Stimulated activated naive CD8-positive, alpha-beta T cell treated with anti-CD3 and anti-CD28 coated beads, Interleukin-15, Interleukin-2, amounts not matched to agents 100 U/mL and 50 U/mL, for 24 hours (primary cell): ENCODE measurements around the gene SYT12.

Source experiments
- ATAC-seq: fragments of 150-1000 bp; cut with Tn5 transposase; one replicate; pipeline ENCODE4 v1.10.0; 2021
- DNase-seq: peaks from one replicate; pipeline ENCODE4 v3.0.0; 2021

SYT12 gene

DNA sequence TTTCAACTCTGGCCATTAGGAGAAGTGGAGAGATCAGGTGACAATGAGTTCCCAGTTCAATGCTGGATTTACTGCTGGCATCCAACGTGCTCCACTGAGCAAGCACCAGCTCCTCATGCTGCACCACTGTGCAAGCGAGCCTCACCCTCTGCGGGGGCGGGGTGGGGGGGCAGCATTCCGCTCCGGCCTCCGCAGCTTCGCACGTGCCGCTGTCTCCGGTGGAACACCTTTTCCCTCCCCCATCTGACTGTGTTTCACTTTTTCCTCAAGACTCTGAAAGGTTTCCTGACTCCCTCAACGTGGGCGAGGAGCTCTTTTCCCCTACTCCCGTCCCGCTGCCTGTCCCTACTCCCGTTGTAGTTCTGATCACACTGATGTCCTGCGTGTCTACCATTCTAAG lies 32.9 kb downstream of the SYT12 start:
- ATAC-seq (no peak), DNase-seq (no peak)

DNA sequence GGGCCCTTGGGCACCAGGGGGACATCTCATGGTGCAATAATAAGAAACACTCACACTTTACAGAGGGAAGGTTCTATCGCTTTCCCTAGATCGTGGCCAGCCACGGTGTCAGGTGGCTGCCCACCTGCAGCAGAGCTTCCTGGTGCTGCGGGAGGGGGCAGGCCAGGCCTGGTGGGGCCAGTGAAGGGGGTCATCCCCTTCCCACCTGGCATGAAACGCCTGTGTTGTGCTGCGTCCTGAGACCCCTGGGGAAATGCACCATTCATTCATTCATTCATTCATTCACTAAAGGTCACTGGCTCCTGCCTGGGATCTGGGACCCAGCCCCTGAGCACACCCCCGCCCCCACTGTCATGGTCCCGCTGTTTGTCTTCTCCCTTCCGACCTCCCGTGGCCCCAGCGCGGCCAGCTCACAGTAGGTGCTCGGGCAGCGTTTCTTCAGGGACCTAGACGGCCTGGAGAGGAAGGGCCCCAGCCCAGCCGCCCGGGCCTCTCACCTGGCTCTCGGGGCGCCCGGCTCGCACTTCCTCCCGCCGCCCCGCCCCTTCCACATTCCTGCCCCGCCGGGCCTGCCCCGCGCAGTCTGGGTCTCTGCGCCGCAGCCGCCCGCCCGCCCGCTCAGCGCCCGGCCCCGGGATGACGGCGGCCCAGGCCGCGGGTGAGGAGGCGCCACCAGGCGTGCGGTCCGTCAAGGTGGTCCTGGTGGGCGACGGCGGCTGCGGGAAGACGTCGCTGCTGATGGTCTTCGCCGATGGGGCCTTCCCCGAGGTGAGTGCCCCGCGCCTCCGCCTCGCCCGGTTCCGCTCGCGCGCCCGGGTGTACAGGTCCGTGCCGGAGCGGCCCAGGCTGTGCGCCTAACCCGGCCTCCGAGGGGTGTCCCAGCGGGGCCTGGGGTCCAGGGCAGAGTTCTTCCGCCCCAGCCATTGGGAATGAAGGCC lies 33.6 kb downstream of the SYT12 start, which contains the start of gene RHOD:
Gene RHOD, plus strand, starts transcription at position 581 of the 938 bp plus-strand sequence. Its CDS starts 56 bp downstream, at position 637.
- ATAC-seq = peak; percentile 21
- DNase-seq = peak; percentile 52

DNA sequence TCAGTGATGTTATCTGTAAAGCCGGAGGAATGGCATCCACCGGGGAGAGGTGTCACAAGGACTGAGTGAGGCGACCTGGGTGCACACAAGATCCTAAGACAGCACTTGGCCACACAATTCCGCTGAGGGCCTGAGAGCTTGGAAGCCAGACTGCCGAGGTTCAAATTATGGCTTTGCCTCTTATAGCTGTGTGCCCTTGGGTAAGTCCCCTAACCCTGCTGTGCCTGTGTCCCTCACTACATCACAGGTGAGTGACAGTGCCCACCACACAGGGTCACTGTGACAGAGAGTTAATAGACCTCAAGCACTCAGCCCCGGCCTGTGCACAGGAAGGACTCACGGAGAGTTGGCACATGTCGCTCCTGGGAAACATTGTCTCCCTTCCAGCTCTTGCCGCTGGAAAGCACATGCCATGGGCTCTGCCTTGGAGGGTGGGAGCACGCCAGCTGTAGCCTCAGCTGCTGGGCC lies 34.3 kb downstream of the SYT12 start:
- DNase-seq (no peak), ATAC-seq (no peak)

GRCh38 chr11:67058506-67058905 lies 35.6 kb downstream of the SYT12 start:
- no peak for ATAC-seq
- no peak for DNase-seq

DNA sequence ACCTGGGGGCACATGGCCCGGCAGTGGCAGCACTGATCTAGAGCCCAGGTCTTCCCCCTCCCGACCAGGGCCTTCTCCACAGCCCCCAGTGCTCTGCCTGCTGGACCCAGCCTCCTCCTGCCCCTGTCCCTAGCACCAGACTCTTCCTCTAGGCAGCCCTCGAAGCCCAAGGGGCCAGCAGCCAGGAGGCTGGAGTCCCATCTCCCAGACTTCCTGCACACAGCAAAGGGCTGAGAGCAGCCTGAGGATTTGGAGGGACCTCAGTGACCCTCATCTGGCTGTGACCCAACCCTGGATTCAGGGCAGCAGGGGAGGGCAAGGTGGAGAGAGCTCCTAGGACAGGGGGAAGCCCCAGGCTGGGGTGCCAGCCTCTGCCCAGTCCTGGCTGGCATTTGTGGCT lies 36.7 kb downstream of the SYT12 start:
- DNase-seq (no peak), ATAC-seq (no peak)

DNA sequence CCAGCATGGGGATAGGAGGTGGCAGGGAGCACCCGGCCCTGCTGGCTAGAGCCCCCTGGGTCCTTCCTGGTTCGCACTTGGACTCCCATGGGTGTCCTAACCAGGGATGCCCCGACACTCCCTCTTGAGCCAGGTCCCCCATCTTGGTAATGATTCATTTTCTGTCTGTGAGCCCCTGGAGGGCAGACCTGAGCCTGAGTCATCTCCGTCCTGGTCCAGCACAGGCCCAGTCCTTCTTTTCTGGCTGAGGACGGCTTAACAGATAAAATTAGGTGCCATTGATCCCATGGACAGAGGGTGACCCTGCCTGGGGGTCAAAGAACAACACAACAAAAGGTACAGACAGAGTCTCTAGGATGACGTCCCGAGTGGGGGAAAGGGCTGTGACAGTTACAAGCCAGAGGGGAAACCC lies 37.2 kb downstream of the SYT12 start:
- DNase-seq (no peak), ATAC-seq (no peak)

DNA sequence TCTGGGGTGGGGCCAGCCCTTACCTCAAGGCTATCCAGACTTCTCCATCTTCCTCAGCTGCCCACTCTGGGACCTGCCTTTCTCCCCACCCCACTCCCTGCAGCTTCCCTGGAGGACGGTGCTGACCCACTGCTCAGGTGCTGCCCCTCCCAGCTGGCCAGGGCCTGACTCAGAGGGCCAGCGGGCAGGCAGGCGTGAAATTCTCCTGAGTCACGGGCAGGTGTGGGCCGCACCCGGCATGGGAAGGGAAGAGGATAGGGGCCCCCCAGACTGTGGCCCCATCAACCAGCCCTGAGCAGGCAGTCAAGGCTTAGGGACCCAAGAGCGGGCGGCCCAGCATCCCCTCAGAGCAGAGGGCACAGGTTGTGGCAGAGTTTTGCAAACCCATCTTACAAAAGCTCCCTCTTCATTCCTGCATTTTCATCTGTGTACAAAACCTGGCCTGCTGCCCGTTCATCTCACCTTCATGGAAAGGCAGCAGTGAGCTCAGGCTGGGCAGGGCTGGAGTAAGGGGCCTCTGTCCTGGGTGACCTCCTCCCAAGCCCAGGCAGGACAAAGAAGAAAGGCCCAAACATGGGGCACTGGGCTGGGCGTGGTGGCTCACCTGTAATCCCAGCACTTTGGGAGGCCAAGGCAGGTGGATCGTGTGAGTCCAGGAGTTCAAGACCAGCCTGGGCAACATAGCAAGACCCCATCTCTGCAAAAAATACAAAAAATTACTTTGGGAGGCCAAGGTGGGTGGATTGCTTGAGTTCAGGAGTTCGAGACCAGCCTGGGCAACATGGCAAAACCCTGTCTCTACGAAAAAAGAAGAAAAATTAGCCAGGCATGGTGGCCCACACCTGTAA lies 39.8 kb downstream of the SYT12 start:
- DNase-seq = no peak
- ATAC-seq = peak; percentile 7

- ATAC-seq = no peak
These were observed 43.4 kb downstream of the SYT12 start for GRCh38 chr11:67066333-67066709.

DNA sequence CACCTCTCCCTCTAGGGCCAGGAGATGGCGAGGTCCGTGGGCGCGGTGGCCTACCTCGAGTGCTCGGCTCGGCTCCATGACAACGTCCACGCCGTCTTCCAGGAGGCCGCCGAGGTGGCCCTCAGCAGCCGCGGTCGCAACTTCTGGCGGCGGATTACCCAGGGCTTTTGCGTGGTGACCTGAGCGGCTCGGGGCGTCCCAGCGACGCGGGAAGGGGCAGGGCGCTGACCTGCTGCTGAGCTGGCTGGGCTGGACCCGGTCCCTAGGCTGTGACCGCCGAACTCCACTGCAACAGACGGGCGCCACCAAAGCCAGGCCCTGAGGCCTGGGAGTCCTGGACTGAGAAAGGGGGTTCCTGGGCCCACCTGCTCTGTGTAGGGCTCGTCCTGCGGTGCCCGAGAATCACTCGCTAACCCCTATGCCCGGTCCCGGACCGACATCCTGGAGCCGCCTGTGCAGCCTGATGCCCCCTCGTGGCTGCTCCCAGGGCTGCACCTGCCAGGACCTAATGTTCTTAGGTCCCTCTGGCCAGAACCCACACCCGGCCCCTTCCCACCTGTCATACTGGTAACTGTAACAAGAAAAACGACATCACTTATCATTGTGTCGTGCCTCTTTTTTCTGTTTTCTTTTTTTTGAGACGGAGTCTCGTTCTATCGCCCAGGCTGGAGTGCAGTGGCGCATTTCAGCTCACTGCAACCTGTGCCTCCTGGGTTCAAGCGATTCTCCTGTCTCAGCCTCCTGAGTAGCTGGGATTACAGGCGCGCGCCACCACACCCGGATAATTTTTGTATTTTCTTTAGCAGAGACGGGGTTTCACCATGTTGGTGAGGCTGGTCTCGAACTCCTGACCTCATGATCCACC lies 48.7 kb downstream of the SYT12 start:
- DNase-seq (peak; percentile 83), ATAC-seq (peak; percentile 89)

More at GRCh38 chr11:67066333-67066709, 43.4 kb downstream of the SYT12 start:
- DNase-seq = no peak

- ATAC-seq = no peak
These were observed 49.4 kb downstream of the SYT12 start for GRCh38 chr11:67072295-67072694.

DNA sequence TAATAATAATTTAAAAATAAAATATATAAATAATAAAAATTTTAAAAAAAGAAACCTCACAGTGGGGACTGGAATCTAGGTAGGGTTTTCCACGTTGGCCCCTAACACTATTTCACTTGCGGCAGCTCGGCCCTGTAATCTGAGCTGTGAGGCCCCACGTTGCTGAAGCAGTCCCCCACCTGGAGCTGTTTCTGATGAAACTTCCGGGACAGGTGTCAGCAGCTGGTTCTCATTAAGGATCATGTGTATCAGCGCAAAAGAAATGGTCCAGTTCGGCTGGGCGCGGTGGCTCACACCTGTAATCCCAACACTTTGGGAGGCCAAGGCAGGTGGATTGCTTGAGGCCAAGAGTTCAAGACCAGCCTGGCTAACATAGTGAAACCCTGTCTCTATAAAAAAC lies 51.0 kb downstream of the SYT12 start:
- DNase-seq (no peak), ATAC-seq (no peak)

More at GRCh38 chr11:67072295-67072694, 49.4 kb downstream of the SYT12 start:
- DNase-seq = no peak

- no peak for DNase-seq
- ATAC-seq = no peak
These were observed 53.3 kb downstream of the SYT12 start for GRCh38 chr11:67076202-67076601.

DNA sequence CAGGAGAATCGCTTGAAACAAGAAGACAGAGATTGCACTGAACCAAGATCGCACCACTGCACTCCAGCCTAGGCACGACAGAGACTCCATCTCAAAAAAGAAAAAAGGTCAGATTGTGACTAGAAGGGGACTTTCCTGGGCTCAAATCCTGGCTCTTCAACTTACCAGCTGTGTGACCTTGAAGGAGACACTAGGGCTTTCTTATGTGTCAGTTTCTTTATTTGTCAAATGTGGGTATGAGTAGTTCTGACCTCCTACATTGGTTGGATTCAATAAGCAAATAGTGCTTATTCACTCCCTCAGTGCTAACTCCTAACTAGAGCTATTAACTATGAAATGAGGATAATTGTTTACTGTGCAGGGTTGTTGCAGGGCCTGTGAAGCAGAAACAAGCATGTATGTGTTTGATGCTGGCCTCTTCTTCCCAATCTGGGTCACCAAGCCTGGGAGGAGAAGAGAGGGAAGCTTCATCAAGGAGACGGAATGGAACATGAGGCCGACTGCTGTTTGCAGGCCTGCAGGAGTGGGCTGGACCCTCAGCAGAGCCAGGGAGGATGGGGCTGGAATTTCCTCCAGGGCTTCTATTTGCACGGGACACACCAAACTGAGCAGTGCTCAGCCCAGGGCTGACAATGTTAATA lies 56.3 kb downstream of the SYT12 start:
- peak; percentile 66 for ATAC-seq
- DNase-seq = no peak

DNA sequence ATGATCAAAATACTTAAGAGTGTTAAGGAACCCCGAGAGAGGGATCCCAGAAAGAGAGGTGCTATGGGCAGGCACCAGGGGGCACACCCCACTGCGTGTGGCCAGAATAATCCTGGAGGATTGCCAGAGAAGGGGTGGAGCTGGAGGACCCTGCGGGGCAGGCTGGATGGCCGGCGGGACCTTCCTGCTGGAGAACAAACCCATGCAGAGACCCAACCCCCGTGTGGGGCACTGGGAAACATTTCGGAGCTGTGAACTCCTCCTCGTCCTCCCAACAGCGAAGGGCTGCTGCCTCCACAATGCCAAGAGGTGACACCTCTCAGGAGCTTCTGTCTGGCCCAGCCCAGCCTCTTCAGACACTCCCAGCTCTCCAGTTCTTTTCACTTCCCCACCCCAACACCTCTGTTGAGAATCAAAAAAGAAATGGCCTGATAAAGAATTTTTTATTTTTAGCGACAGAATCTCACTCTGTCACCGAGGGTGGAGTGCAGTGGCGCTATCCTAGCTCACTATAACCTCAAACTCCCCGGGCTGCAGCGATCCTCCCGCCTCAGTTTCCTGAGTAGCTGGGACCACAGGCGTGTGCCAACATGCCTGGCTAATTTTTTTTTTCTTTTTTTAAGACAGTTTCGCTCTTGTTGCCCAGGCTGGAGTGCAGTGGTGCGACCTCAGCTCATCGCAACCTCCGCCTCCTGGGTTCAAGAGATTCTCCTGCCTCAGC lies 59.3 kb downstream of the SYT12 start:
- ATAC-seq (no peak), DNase-seq (no peak)

- no peak for ATAC-seq
These were observed 60.9 kb downstream of the SYT12 start for GRCh38 chr11:67083786-67084366.

DNA sequence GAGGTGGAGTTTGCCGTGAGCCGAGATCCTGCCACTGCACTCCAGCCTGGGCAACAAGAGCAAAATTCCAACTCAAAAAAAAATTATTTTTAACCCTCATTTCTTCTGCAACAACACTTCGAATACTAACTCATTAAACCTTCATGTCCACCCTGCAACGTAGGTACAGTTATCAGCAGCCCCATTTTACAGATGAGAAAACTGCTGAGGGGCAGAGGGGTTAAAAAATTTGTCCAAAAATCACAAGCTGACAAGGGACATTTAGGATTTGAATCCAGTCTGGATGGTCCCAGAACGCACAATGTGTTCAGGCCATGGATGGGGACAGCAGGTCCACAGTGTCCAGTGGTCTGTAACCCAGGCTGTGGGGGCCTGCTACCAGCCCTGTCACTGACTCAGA lies 62.7 kb downstream of the SYT12 start:
- ATAC-seq (no peak), DNase-seq (no peak)

More at GRCh38 chr11:67083786-67084366, 60.9 kb downstream of the SYT12 start:
- DNase-seq = no peak

- ATAC-seq = no peak
- DNase-seq = no peak
These were observed 67.8 kb downstream of the SYT12 start for GRCh38 chr11:67090717-67091116.

DNA sequence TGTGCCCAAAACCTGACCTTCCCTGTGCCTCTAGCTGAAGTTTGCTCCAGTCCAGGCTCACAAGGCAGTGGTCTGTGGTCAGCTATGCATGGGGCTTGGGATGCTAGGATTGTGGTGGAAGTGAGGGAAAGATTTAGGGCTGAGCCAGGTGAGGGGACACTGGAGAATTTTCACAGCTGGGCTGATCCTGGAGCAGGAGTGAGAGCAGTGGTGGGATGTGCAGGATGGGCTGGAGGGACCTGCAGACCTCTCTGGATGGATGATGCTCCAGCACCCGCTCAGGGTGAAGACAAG lies 72.2 kb downstream of the SYT12 start:
- DNase-seq = no peak
- ATAC-seq = no peak

GRCh38 chr11:67098799-67099429 lies 76.0 kb downstream of the SYT12 start:
- DNase-seq (no peak), ATAC-seq (no peak)

DNA sequence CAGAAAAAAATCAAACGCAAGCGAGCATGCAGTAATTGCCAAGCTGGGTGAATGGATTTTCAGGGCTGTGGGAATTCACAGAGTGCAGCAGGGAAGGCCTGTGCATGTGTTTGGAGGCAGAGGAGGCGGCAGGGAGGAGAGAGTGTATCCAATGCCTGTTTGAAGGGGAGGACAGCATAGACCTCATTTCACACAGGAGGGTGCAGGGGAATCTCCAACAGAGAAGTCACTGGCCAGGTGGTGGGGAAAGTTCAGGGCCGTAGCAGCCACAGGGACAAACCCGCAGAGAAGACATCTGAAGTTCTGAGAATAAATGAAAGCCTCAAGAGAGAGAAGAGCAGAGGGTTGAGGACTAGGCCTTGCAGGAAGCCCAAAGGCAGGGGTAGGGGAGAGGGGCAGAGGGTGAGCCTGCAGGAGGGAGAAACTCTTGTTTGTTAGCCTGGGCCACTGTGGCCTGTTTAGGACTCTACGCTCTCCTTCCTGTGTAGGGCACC lies 76.9 kb downstream of the SYT12 start:
- ATAC-seq (peak; percentile 21), DNase-seq (no peak)
